CD4-positive, alpha-beta T cell treated with Interleukin-10 for 1 hour (primary cell): ENCODE results near the gene MFNG.
"Not testable (repeated sequence)": the region's sequence is repeated elsewhere in the genome, so short reads cannot be mapped to it uniquely, and the experiment has no call there.

Experiments
- DNase-seq: peaks from one replicate; pipeline ENCODE4 v3.0.0-alpha.2; 2020

Gene MFNG, protein sequence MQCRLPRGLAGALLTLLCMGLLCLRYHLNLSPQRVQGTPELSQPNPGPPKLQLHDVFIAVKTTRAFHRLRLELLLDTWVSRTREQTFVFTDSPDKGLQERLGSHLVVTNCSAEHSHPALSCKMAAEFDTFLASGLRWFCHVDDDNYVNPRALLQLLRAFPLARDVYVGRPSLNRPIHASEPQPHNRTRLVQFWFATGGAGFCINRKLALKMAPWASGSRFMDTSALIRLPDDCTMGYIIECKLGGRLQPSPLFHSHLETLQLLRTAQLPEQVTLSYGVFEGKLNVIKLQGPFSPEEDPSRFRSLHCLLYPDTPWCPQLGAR

DNA sequence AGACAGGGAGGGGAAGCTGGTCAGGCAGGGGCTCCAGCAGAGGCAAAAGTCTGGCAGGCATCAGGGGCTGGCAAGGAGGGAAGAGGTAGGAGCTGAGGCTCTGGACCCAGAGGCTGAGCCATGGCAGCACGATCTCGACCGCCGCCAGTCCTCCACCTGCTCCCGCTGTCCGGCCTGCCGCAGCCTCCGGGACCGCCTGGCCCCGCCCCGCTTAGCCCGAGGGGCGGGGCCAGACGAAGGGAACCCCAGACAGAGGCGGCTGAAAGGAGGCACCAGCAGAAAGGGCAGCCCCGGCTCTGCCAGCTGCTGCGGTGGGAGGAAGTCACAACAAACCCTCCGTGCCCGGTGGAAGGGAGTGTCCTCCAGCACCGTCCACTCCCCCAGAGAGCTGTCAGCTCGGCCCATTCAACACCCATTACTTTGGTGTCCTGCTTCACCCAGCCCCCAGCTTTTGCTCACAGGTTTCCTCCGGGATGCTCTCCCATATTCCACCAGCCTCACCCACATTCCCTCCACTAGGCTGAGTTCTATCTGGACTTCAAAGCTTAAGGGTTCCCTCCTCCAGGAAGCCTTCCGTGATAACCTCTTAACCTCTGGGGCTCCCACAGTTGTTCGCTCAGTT, at the start of gene MFNG:
TSS of gene MFNG (minus strand) at position 161 of the 622 bp plus-strand sequence. CDS start 207 bp downstream, outside the sequence.
- peak; percentile 82 for DNase-seq

DNA sequence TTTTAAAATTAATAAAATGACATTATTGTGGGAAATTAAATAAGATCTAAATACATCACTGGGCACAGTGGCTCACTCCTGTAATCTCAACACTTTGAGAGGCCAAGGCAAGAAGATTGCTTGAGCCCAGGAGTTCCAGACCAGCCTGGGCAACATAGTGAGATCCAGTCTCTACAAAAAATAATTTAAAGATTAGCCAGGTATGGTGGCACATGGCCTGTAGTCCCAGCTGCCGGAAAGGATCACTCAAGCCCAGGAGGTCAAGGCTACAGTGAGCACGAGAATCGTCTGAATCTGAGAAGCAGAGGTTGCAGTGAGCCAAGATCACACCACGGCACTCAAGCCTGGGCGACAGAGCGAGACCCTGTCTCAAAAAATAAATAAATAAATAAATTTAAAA, 49.0 kb upstream of the MFNG start:
- no peak for DNase-seq

DNA sequence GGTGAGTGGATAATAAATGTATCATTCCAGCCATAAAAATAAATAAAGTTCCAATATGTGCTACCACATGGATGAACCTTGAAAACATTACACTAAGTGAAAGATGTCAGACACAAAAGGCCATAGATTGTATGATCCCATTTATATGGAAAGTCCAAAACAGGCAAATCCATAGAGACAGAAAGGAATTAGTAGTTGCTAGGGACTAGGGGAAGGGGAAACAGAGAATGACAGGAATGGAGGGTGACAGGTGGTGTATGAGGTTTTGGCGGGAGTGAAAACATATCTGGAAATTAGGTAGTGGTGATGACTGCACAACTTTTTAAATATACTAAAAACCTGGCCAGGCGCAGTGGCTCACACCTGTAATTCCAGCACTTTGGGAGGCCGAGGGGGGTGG, 48.3 kb upstream of the MFNG start:
- no peak for DNase-seq

DNA sequence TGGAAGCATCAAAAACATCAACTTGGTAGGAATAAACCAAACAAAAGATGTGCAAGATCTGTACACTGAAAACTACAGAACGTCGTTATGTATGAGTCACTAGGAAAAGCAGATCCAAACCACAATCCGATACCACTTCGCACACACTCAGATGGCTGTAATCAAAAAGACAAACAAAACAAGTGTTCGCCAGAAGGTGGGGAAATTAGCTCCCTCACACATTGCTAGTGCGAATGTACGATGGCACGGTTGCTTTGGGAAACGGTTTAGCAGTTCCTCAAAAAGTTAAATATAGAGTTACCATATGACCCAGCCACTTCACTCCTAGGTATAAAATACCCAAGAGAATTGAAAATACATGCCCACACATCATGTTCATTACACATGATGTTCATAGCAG, 47.8 kb upstream of the MFNG start:
- no peak for DNase-seq

DNA sequence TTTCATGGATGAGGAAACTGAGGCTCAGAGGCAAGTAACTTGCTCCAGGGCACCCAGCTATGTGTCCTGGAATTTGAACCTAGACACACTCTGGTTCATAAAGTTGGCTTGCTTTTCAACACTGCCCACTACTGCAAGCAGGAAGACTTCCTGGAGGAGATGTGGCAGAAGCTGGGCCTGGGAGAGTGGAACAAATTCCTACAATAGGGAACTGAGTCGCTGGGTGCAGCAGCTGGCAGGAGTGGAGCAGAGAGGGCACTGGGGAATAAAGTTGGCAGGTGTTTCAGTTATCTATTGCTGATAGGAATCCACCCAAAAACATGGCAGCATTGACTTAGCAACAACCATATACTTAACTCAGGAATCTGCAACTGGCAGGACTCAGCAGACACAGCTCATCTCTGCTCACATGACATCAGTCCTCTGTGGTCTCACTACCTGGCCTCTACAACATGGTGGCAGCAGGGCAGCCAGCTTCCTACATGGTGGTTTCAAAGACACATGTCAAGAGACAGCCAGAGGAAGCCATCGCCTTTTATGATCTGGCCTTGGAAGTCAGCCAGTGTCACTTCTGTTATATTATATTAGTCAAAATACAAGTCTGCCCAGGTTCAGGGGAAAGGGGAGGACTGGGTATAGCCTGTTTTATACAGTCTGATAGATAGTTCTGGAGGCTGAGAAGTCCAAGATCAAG, 43.6 kb upstream of the MFNG start:
- DNase-seq = no peak

DNA sequence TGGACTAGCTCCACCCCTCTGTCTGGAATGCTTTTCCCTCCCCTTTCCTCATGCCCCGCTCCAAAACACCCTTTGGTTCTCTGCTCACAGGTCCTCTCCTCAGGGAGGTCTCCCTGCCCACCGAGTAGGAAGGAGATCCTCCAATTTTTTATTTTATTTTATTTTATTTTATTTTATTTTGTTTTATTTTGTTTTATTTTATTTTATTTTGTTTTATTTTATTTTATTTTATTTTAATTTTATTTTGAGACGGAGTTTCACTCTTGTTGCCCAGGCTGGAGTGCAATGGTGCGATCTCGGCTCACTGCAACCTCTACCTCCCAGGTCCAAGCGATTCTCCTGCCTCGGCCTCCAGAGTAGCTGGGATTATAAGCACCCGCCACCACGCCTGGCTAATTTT, 41.8 kb upstream of the MFNG start:
- DNase-seq = not testable (repeated sequence)

DNA sequence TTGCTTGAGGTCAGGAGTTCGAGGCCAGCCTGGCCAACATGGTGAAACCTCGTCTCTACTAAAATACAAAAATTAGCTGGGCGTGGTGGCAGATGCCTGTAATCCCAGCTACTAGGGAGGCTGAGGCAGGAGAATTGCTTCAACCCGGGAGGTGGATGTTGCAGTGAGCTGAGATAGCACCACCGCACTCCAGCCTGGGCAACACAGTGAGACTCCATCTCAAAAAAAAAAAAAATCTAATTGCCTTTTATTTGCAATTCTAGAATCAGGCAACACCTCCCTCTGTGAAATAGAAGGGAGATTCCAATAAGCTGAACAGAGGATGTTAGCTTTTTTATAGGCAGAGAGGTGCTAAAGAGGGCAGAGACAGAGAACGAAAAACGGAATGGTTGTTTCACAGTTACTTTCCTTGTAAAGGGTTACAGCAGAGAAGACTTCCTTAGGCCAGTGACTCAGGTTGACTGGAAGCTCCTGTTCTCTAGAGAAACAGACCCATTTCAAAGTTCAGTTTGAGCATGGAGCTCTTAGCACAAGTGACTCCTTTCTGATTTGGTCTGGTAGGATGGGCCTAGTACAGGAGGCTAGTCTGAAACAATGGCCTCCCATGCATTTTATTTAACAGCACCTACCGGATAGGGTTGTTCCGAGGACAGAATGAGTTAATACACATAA, 41.0 kb upstream of the MFNG start:
- not testable (repeated sequence) for DNase-seq

DNA sequence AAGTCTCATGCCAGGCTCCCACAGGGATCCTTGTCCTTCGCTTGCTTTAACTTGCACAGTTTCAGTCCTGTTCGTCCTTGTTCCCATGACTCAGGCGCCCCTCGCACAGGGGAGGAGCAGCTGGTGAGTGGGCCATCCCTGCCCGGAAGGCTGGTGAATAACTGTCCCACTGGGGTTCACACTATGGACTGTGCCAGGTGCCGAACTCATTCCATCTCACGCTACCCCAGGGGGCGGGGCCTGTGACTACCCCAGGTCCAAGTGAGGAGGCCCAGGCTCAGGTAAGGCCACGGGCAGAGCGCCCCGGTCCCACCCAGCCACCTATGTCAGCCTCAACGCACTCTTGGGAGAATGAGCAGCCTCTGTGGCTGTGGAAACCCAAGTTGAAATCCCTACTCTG, 40.2 kb upstream of the MFNG start:
- DNase-seq = no peak

DNA sequence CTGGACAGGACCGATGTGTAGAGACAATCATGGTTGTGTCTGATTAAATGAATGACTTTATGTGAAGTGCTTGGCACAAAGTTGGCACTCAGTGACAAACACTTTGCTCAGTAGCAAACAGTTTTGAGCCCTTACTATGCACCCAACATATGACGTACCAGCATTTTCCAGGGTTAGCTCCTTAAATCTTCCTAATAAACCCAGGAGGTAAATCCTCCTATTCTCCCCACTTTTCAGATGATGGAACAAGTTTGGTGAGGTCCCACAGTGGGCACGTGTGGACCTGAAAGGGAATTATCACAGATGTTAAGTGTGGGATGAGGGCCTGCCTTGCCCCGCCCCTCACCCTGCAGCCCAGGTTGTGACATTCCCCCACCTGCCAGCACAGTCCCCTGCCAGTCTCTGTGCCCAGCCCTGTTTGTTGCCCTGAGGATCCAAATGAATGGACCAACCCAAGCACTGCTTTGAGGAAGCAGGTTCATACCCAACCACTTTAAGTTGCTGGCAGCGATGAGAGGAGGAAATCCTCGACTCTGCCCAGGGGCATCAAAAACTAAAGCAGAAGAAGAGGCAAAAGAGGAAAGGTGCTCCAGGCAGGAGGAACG, 39.7 kb upstream of the MFNG start:
- DNase-seq = no peak

DNA sequence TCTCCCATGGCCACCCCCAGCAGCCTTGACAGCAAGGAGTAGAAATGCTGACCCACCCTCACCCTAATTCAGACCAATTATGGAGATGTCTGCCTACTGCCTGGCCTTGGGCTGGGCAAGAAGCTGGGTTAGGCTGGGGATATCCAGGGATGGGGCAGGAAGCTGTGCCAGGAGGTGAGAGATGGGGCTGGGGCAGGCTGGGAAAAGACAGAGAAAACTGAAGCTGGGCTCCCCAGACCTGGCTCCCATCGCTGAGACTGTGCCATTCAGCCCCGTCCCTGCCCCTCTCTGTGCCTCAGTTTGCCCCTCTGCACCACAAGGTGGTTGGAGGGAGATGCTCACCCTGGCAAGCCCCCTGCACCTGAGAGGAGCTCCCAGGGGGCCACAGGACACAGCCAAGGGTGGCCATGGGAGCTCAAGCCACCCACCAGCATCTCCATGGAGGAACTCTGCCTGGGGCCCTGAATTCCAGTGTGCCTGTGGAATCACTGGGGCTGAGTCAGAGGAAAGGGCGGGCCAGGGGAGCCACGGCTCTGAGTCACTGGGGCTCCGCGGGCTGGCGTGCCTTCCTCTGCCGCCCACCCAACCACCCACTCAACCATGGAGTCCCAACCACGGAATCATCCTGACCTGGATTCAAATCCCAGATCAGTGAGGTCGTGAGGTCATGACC, 39.0 kb upstream of the MFNG start:
- no peak for DNase-seq

DNA sequence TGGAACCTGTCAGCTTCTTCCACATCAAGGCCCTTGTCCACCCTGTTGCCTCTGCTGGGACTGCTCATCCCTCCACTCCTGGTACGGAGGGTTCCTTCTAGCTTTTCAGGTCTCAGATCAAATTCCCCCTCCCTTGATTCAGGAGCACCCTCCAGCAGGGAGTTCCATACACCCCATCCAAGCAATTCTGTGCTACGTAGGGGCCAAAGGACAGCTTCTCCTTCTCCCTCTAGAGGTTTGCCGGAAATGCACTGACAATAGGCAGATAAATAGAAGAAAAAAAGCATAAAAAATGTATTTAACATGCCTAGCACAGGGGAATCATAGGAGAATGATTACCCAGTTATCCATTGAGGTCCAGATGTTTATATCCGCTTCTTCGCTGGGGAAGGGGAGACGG, 36.3 kb upstream of the MFNG start:
- no peak for DNase-seq

DNA sequence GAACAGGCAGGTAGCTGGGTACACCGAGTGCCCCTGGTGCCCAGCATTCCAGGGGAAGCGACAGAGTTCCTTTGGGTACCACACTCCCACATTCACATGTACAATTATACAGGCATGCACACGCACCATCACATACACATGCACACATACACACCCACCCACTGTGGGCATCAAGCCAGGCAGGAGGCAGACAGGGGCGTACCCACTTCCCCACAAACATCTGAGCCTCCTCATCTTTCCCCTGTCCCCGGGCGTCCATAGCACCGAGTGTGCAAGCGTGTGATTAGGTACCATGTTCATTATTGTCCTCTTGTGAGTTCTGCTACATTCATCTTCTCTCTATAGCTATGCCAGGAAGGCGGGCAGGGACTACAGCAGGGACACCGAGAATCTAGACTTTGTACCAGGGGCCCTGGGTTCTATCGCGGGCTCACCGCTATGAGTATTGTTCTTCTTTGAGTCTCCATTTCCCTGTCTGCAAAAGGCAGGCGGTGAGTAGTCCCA, 35.1 kb upstream of the MFNG start:
- DNase-seq = no peak

DNA sequence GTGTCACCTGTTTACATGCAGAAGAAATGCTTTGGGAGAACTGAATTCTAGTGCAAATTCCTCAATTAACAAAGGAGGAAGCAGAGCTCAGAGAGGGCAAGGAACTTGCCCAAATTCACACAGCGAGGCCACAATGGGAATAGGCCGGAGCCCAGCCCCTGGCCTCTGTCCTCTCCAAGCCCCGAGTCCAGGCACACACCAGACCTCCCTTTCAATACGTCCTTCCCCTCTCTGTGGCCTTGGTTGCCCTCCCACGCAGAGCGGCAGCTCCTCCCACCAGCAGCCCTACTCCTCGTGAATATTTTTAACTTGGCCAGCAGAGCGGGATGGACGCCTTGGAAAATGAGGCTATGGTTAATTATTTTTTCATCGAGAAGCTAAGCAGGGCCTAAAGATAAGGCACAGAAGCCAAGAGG, 34.6 kb upstream of the MFNG start:
- DNase-seq = no peak

DNA sequence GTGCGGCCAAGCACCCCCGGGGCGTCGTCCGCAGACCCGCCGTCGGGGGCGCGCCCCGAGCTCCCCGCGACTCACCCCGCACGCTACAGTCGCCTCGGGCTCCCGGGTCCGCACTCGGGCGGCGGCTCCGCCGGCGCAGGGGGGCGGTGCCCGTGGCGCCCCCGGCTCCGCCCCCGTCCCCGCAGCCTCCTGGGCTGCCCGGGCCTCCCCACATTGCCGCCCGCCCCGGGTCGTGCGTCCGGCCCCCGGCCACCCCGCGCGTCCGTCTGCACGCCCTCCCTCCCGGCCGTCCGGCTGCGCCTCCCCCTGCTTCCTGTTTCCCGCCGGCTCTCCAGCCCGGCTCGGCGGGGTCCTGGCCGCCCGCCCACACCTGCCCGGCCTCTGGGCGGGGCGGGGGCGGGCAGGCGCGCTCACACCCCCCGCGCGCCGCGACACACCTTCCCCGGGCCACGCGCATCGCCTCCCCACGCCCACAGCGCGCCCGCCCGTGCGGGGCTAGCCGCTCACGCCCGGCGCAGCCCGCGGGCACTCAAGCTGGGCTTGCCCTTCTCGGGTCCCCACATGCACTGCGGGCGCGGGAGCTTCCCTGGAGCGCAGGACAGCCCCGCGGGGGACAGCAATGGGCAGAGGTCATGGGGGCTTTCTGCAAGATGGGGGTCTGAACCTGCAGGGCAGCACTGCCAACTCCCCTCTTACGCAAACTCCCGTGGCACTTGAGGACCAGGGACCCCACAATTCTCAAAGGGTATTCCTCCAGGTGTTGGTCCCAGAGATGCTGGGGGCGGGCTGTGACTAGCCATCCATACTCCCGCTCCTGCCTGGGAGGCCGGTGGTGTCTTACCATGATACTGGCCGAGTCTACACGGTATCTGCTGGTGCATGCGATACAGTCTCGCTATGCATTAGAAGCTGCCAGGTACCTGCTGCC, 33.3 kb upstream of the MFNG start, which contains the start of gene CARD10:
TSS of gene CARD10 (minus strand) at position 148 of the 928 bp plus-strand sequence. CDS start 215 bp downstream, outside the sequence.
- DNase-seq = no peak

DNA sequence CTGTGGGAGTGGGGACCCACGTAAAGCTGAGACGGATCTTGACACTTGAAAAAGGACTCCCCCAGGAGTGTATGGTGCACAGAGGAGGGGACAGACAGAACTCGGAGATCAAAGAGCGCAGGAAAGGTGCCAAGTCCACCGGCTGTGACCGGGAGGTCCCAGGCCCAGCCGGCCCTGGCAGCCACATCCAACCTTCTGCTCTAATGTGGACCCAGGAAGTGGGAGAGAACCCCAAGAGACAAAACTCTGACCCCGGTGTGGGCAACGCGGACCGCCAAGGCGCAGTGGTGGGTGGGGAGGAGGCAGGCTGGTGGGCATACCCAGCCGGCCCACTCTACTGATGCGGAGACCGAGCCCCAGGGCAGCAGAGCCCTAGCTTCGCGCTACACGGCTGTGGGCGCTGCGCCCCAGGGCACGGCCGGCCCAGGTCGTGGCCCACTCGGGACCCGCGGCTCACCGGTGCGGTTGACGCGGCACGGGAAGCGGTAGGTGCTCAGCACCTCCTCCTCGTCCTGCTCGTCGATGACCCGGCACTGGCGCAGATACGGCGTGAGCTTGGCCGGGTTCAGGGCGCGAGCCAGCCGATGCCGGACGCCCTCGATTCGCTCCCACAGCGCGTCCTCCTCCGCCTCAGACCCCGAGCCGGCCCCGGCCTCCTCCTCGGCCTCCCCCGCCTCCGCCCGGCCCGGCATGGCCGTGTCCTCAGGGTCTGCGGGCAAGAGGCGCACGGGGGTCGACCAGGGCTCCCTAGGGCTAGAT, 32.5 kb upstream of the MFNG start:
- no peak for DNase-seq

DNA sequence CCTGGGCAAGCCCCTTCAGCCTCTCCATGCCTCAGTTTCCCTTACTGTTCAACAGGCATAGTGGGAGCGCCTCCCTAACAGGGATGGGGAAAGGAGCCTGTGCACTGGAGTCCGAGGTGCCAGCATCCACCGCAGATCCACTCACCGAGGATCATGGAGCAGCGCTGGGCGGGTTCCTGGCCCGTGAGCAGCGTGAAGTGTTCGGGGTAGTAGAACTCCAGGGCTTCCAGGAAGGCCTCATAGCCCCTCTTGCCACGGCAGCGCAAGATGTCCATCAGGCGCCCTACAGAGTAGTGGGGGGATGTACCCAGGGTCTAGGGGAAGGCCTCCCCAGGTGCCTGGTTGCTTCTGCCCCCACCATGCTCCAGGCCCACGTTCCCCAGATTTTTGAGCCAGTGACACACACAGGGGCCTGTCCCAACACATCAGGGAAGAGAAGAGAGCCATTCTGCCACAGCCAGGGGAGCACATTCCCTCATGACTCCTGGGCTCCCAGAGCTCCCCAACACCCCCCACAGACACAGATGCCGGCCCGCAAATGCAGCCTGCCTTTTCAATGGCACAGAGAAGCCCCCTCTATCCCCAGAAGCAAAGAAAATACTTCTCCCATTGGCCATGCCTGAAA, 31.8 kb upstream of the MFNG start:
- no peak for DNase-seq

DNA sequence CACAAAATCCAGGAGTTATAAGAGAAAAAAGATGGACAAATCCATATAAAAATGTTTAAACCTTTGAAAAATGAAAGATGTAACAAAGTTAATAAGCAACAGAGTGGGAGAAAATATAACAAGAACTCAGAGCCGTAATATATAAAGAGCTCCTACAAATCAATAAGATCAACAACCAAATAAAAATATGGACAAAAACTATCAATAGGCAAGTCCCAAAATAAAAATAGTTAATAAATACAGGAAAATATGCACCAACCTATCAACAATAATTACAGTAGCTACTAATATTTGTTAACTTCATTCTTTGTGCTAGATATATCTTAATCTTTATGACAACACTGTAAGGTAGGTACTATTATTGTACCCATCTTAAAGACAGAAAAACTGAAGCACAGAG, 30.3 kb upstream of the MFNG start:
- no peak for DNase-seq

DNA sequence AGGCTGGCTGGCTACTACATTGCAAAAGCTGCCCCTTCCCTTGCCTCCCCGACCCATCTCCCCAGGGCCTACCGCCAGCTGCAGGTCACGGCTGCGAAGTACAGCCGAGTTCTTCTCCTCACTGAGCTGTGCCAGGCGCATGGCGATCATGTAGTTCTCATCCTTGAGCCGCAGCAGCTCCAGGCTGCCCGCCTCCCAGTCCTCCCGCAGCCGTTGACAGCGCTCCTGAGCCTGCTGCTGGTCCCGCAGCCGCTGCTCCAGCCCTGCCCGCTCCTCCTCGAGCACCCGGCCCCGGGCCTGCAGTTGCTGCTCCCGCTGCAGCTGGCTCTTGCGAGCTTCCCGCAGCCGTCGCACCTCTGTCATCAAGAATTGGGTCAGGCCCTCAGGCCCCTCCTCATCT, 29.7 kb upstream of the MFNG start:
- DNase-seq = no peak

DNA sequence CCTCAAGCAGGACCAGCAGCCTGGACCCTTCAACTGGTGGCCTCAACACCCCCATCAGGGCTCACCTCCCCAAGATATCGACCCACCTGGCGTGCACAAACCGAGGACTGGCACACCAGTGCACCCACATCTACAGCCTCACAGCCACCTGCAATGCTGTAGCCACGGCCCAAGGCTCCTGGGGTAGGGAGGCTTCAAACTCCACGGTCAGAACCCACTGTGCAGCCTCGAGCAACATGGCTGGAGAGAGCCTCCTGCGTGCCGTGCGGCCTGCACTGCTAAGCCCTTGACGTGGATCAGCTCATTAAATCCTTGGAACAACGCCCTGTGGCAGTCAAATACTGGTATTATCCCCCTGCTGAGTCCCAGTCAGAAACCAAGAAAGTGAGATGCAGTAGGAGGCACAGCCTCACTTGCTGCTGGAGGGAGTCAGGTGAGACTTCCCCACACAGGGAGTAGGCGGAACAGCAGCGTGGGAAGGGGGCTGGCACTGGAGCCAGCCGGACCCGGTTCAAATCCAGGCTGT, 28.4 kb upstream of the MFNG start:
- DNase-seq = no peak
